K562 (cell line): ENCODE results near the gene AIFM3. TPM values are rescaled to one million over a fixed set of nuclear protein-coding genes. Genes with fewer than 3 reads are reported as not detected.

Experiments used
- ATF7 ChIP-seq: fragments of 450-650 bp; IDR thresholded peaks from 2 replicates; pipeline ENCODE4 v1.7.1; 2014; ENCODE audit warnings: mild to moderate bottlenecking, moderate library complexity
- FOXO4 ChIP-seq: fragments of 450-650 bp; formaldehyde crosslinking; IDR thresholded peaks from 2 replicates; pipeline ENCODE4 v1.4.0; 2020; ENCODE audit warnings: mild to moderate bottlenecking, moderate library complexity
- HBP1 ChIP-seq: fragments of 450-650 bp; formaldehyde crosslinking; IDR thresholded peaks from 2 replicates; pipeline ENCODE4 v1.4.0; 2022; ENCODE audit warnings: missing genetic modification characterization
- HNRNPK ChIP-seq: fragments of 200-400 bp; formaldehyde crosslinking; IDR thresholded peaks from one replicate; pipeline ENCODE4 v1.6.1; 2018; ENCODE audit warnings: mild to moderate bottlenecking, low read depth, low read length; ENCODE audit not compliant: poor library complexity, severe bottlenecking
- MAFF ChIP-seq: IDR thresholded peaks from 2 replicates; pipeline ENCODE4 v1.6.1; 2012; ENCODE audit warnings: low read length, improper control_type of control experiment
- MAX ChIP-seq: sonication (generic); formaldehyde crosslinking; IDR thresholded peaks from 2 replicates; pipeline ENCODE4 v1.9.0; 2022; ENCODE audit warnings: mild to moderate bottlenecking, missing genetic modification reagents
- MEIS2 ChIP-seq: fragments of 450-650 bp; IDR thresholded peaks from 2 replicates; pipeline ENCODE4 v1.6.1; 2014; ENCODE audit warnings: mild to moderate bottlenecking; ENCODE audit not compliant: partially characterized antibody
- NFE2L1 ChIP-seq: fragments of 450-650 bp; IDR thresholded peaks from 2 replicates; pipeline ENCODE4 v1.6.1; 2016; ENCODE audit warnings: missing genetic modification characterization, low read depth, mild to moderate bottlenecking, missing compliant biosample characterization, moderate library complexity, borderline replicate concordance
- OTX1 ChIP-seq: fragments of 450-650 bp; formaldehyde crosslinking; IDR thresholded peaks from 2 replicates; pipeline ENCODE4 v1.4.0; 2022; ENCODE audit warnings: mild to moderate bottlenecking
- POLR2B ChIP-seq: fragments of 450-650 bp; IDR thresholded peaks from 2 replicates; pipeline ENCODE4 v1.6.1; 2018; ENCODE audit warnings: low read depth; ENCODE audit not compliant: partially characterized antibody
- RBM25 ChIP-seq: fragments of 200-400 bp; formaldehyde crosslinking; IDR thresholded peaks from 2 replicates; pipeline ENCODE4 v1.6.1; 2018; ENCODE audit warnings: low read length, low read depth, moderate library complexity; ENCODE audit not compliant: severe bottlenecking
- SMAD4 ChIP-seq: fragments of 250-450 bp; sonication (Bioruptor Pico); conservative IDR thresholded peaks from 2 replicates; pipeline ENCODE4 v1.8.0; 2021; ENCODE audit warnings: inconsistent platforms, mild to moderate bottlenecking, moderate library complexity
- SMARCC2 ChIP-seq: fragments of 450-650 bp; IDR thresholded peaks from 2 replicates; pipeline ENCODE4 v1.6.1; 2017; ENCODE audit warnings: antibody characterized with exemption, moderate library complexity, mild to moderate bottlenecking, low read depth
- TBP ChIP-seq: optimal IDR thresholded peaks from 2 replicates; pipeline ENCODE3; 2011; ENCODE audit warnings: low read depth, low read length, improper control_type of control experiment
- TFE3 ChIP-seq: fragments of 450-650 bp; formaldehyde crosslinking; IDR thresholded peaks from 2 replicates; pipeline ENCODE4 v1.4.0; 2020; ENCODE audit warnings: mild to moderate bottlenecking, mixed read lengths
- TRIM25 ChIP-seq: fragments of 450-650 bp; IDR thresholded peaks from 2 replicates; pipeline ENCODE4 v1.7.0; 2016; ENCODE audit warnings: borderline replicate concordance
- ZC3H4 ChIP-seq: sonication (generic); formaldehyde crosslinking; IDR thresholded peaks from 2 replicates; pipeline ENCODE4 v1.9.0; 2021; ENCODE audit warnings: missing genetic modification reagents, borderline replicate concordance
- ZNF583 ChIP-seq: fragments of 250-450 bp; sonication (Bioruptor Pico); IDR thresholded peaks from 2 replicates; pipeline ENCODE4 v1.4.0; 2020
- ZNF586 ChIP-seq: fragments of 450-650 bp; formaldehyde crosslinking; conservative IDR thresholded peaks from 2 replicates; pipeline ENCODE4 v1.4.0; 2020; ENCODE audit warnings: mild to moderate bottlenecking, moderate library complexity
- ZNF717 ChIP-seq: fragments of 250-450 bp; sonication (Bioruptor Pico); IDR thresholded peaks from 2 replicates; pipeline ENCODE4 v1.5.0; 2021
- polyA plus RNA-seq, 8 experiments: library from polyadenylated mRNA; depleted of rRNA in 4 of 8; stranded (reverse) in 5 of 8; unstranded in 3 of 8; fragments of >200 nt; fragmentation: Nextera tagmentation in 2 of 8; fragmentation: Illumina TruSeq in 1 of 8; extraction: Ambion mirVana in 2 of 8; extraction: Trizol in 1 of 8; gene quantifications; 2 replicates each; pipeline versions ENCODE4 v1.2.1 to v1.2.3, GENCODE V29; 2011 to 2014; ENCODE audit warnings: inconsistent platforms in 1 of 8, missing spikeins in 1 of 8
- total RNA-seq, 7 experiments: library from RNA; depleted of rRNA in 6 of 7; stranded (reverse); fragments of >200 nt in 6 of 7; fragmentation: Illumina TruSeq in 2 of 7; extraction: Trizol in 2 of 7; gene quantifications; 2 replicates each; pipeline versions ENCODE4 v1.2.1 to v1.2.3, GENCODE V29; 2011 to 2021; ENCODE audit warnings: low replicate concordance in 1 of 7

The AIFM3 gene
- total and polyA plus RNA-seq, 9 of the 15 experiments (the other 6 are each of a cell fraction or from before 2014, with no cell fraction given), result 0.03 to 0.20 (median 0.07) TPM; not detected in 1

- TF ChIP-seq TFE3 (CRISPR knock-in tag) (no peak), ZNF717 (CRISPR knock-in tag) (no peak), ZNF583 (CRISPR knock-in tag) (no peak), RBM25 (no peak), ZNF586 (CRISPR knock-in tag) (no peak), SMAD4 (CRISPR knock-in tag) (no peak), FOXO4 (CRISPR knock-in tag) (no peak), ZC3H4 (no peak), SMARCC2 (no peak), ATF7 (no peak), TBP (no peak), TRIM25 (no peak), MEIS2 (no peak), HNRNPK (no peak), OTX1 (CRISPR knock-in tag) (peak; percentile 87), POLR2B (no peak), MAFF (no peak), NFE2L1 (tag) (no peak), MAX (CRISPR knock-in tag) (no peak), HBP1 (CRISPR knock-in tag) (peak; percentile 91)
Observed at GRCh38 chr22:20982563-20982882, 15.5 kb downstream of the AIFM3 start (continued).
